Liver (tissue), 3 donors: ENCODE results near the gene FAM217A.

ENCODE experiments used
- CTCF ChIP-seq: fragments of 150-350 bp; IDR thresholded peaks from 2 replicates; pipeline ENCODE4 v1.5.1; 2017; ENCODE audit warnings: improper control_type of control experiment, low read depth, low read length; ENCODE audit not compliant: missing input control
- JUND ChIP-seq, 2 donors: IDR thresholded peaks; 2 replicates each; pipeline ENCODE4 v1.6.1; 2016; ENCODE audit warnings: antibody characterized with exemption in 2 of 2
- donor health status: healthy.
- donor health status: healthy.

- no peak for TF ChIP-seq CTCF
- no peak for TF ChIP-seq JUND (IDR thresholded peaks at IDR 0.05)
Measured at GRCh38 chr6:4128072-4128471, 49.1 kb upstream of the FAM217A start.
